Central memory CD4-positive, alpha-beta T cell (primary cell): Measurements from ENCODE around the gene PRAF2.

Experiments used
- DNase-seq: peaks from one replicate; pipeline ENCODE4 v3.0.0; 2022

PRAF2 gene

DNA sequence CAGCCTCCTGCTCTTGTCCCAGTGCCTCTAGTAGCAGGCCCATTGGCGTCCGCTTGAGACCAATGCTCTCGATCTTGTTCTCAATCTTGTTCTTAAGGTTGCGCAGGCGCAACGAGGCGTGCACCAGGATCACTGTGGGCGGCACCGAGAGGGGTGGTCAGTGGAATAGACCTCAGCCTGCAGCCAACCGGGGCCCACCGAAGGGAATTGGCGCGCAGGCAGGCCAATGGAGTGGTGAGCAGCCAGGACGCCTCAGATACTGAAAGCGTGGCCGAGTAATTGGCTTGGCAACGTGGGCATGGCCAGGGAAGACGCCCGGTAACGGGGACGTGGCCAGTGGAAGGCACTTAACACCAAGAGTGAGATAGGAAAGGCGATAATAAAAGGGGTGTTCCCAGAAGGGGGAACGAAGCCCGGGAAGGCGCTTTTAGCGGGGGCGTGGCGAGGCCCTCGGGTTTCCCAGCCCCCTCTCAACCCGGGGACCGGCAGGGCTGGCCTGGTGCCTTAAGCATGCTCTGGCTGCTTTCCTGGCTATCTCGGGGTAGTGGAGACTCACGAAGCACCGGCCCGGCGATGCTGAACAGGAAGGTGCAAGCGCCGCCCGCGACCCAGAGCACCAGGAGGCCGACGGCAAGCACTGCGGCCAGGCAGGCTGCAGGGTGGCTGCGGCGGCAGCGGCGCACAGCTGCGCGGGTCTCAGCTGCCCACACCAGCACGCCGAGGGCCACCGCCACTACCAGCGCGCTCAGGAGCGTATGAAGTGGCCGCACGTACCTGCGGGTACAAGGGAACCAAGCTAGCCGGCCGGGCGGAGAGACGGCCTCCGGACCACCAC is 1.7 kb downstream of the PRAF2 start:
- no peak for DNase-seq

DNA sequence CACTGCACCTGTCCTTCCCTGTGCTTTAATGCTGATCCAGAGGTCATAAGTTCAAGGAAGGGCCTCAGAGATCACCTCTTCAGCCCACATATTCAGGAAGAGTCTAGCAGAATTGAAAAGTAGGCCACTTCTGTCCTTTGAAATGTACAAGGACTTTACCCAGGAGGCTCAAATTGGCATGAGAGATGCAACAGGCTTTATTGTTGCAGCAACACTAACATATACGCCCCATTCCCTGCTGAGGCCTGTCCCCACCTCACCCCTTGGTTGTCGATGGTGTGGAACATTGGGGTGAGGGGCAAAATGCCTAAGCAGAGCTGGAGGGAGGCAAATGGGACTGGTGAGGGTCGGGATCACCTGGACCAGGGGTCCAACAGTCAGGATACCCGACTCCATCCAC is 2.8 kb downstream of the PRAF2 start:
- no peak for DNase-seq

DNA sequence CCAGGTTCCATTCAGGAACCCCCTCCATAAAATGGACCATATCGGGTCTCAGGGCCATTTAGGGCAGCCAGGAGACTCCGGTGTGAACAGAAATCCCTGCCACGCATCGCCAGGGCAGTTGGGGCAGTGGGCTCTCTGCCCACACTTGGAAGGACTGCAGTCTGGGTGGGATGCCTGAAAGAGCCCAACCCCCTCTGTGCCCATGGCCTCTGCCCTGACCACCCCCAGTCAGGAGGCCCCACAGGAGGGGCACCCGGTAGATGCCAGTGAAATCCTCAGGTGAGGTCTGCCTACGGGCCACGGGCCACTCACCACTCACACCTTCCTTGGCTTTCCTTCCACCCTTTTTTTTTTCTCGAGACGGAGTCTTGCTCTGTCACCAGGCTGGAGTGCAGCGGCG is 4.8 kb downstream of the PRAF2 start:
- DNase-seq: no peak

DNA sequence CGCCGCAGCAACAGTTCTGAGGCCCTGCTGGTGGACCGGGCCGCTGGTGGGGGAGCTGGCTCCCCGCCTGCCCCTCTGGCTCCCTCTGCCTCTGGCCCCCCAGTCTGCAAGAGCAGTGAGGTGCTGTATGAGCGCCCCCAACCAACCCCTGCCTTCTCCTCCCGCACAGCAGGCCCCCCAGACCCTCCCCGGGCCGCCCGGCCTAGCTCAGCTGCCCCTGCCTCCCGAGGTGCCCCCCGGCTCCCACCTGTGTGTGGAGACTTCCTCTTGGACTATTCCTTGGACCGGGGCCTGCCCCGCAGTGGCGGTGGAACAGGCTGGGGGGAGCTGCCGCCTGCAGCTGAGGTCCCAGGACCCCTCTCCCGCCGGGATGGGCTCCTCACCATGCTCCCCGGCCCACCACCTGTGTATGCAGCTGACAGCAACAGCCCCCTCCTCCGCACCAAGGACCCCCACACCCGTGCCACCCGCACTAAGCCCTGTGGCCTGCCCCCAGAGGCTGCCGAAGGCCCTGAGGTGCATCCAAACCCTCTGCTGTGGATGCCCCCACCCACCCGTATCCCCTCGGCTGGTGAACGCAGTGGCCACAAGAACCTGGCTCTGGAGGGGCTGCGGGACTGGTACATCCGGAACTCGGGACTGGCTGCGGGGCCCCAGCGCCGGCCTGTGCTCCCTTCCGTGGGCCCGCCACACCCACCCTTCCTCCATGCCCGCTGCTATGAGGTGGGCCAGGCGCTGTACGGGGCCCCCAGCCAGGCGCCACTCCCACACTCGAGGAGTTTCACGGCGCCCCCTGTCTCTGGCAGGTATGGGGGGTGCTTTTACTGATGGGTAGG is 6.3 kb downstream of the PRAF2 start:
- no peak for DNase-seq

DNA sequence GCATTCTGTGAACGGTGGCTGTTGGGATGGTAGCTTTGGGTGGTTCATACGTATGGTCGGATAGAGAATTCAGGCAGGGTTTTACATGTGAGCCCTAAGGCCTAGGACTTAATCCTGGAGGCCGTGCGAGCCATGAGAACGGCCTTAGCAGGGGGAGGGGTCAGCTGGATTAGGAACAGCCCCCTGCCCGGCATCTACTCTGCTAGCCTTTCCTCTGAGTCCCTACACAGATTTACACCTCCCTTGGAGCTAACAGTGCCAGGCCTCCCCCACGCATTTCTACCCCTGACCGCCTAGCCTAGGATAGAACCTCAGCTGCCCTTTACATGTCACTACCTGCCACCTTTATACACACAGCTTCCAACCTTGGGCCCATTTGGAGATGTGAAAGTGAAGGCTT is 7.1 kb downstream of the PRAF2 start:
- DNase-seq: no peak

DNA sequence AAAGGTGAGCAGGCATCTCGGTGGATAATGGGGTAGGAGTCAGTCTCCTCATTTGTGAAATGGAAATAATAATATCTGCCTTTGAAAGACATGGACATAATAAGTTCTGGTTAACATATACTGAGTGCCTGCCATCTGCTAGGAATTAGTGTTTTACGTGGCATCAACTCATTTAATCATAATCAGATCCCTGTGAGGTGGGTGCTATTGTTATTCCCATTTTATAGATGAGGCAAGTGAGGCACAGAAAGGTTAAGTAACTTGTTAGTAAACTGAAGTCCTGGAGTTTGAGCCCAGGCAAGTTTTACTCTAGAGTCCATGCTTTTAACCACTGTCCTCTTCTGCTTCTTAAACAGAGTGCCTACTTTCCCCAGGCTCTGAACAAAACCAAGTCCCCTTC is 7.5 kb downstream of the PRAF2 start:
- no peak for DNase-seq

DNA sequence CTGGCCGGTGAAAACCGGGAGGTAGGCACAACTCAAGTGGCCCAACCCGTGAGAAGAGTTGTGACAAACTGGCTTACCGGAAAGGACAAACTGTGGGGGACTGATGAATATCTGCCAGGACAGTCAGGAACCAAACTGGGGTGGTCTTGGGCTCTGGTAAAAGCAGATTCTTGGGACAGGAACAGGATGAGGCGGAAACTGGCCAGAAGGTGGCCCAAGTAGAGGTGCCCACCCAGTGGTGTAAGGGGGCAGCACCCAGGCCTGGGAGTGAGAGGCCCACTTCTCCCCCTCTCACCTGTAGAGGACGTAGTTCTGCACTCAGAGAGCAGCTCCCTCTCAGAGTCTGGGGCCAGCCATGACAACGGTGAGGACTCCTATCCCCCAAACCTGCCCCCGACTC is 9.1 kb downstream of the PRAF2 start:
- no peak for DNase-seq

DNA sequence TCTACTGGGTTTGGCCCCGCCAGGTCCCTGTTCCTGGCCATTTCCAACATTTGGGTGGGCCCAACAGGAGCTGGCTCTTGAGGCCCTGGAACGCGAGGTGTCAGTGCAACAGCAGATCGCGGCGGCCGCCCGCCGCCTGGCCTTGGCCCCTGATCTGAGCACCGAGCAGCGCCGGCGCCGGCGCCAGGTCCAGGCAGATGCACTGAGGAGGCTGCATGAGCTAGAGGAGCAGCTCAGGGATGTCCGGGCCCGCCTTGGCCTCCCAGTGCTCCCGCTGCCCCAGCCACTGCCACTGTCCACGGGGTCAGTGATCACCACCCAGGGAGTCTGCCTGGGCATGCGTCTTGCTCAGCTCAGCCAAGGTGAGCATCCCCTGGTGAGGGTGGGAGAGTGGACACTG is 9.5 kb downstream of the PRAF2 start:
- no peak for DNase-seq

DNA sequence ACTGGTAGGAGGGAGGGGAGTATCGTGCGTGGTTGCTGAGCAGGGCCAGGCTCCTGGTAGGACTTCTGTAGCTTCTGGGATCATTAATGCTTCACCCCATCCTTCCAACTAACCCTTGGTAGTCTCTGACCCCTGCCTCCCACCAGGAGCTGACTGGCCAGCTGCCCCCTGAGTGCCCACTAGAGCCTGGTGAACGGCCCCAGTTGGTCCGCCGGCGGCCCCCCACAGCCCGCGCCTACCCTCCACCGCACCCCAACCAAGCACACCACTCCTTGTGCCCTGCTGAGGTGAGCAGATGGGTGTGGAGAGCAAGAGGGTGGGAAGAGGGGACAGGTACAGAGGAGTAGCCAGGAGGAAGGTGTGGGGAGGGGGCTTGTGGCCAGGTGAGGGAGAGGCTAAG is 10.1 kb downstream of the PRAF2 start:
- DNase-seq: no peak

DNA sequence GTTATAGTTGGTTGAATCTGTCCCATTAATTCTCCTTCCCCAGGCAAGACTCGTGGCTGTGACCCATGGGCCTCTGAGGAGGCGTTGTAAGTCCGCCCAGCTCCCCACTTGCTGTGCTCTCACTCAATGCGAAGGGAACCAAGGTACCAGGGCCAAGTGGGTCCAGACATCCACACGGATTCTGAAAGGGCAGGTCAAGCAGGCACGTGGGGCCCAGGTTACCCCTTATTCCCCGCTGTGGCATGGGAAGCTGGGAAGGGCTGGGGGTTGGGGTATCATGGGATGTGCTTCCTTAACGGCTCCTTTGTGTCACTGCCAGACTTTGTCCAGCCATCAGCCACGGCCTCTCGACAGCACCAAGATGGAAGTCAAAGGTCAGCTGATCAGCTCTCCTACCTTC is 11.9 kb downstream of the PRAF2 start:
- no peak for DNase-seq

DNA sequence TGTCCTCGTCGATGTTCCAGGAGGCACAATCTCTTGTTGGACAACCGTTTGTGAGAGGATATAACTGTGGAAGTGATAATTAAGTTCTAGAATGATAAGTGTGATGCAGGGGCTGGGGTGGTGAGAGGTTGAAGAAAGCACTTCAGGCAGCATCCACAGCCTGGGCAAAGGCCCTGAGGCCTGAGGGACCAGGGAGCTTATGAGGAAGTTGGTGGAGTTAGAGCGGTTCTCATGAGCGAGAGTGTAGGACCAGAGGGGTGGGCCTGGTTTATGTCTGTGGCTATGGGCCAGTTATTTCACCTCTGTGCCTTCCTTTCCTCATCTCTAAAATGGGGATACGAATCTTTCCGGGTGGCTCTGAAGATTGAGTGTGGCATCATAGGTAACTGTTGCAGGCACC is 12.3 kb downstream of the PRAF2 start:
- no peak for DNase-seq

DNA sequence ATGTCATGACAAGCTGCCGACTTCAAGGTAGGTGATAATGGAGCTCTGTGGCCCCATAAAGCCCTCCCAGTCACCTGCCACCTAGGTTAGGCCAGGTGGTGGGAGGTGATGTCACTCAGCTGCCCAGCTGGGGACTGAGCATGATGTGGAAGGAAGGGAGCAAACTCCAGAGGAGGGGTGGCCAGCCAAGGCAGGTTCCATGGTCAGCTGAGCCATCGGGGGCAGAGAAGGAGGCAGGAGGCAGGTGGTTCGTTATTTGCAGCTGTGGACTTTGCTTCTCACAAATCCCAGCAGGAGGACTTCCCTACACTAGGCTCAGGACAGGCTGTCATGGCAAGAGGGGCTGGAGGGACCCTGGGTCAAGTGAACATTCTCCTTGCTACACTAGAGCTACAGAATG is 12.9 kb downstream of the PRAF2 start:
- no peak for DNase-seq

DNA sequence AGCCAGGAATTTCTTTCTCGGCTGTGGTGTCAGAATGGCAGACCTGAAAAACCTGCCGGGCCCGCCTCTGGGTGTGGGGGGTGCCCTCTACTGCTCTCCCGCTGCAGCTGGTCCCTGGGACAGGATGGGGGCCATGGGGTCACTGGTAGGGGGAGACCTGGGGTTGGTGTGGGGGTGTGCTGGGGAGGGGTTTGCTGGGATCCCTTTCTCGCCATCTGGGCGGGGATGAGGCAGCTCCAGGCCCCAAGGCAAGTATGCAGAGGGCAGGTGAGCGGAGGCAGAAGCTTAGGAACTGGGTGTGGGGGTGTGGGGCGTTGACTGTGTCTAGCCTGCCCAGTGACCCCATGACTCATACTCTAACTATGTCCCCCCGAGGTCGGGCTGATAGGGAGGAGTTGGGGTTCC is 14.1 kb downstream of the PRAF2 start:
- DNase-seq: no peak

DNA sequence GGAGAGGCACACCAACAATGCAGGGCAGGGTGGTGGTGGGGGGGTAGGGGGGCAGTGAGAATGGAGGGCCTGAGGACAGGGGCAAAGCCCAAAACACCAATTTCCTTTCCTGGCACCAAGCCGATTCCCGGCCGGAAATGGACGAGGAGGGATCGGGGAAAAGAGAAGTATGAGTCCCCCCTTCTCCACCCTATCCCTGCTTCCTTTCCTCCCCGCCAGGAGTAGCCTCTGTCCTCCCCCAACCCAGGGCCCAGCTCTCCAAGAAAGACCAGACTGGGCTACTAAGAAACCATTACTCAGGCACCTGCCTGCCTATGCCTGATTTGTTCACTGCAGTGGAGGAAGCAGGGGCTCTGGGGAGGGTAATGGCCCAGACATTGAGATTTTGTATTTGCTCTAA is 14.6 kb downstream of the PRAF2 start:
- DNase-seq: no peak

DNA sequence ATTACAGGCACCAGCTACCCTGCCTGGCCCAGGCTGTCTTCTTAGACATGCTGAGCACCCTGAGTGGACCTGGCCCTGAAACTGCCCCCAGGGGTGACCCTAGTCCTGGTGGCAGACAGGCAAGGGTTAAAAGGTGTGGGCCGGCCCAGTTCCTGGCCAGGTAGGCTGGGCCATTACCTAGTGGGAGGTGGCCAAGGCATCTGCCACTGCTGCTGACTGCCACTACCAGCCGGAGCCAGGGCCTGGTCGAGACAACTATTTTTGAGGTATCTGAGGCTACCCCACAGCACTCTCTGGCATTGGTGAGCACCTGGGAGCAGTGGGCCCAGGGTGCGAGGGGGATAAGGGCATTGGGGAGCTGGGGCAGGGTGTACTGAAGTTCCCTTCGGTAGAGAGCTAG is 15.0 kb downstream of the PRAF2 start, which contains the start of gene CCDC120:
CCDC120 (plus strand) TSS at position 206 of the 400 bp plus-strand sequence. CDS start 3,043 bp downstream, outside the sequence.
- no peak for DNase-seq

DNA sequence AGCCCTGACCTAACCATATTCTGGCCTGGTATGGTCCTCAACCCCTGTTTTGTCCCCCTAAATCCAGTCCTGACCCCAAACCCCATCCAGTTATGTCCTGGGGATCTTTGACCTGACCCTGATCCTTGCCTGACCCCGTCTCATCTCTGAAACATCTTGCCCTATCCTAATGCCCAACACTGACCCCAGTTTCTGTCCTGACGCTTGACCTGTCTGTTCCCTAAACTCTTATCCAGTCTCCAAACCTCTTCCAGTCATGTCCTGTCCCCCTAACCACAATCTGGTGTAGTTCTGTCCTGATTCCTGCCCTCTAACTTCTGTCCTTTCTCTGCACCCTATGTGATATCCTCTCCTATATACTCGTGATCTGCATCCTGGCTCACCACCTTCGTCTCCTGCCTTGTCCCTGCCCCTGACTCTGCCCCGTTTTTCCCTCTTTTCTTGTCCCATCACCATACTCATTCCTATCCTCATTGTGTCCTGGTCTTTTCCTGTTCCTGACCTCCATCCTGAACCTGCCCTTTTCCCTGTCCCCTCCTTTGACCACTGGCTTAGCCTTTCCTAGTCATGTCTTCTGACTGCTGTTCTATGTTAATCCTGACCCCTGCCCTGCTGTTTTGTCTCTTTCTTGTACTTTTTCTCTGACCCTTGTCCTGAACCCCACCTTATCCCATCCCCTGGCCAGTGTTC is 19.6 kb downstream of the PRAF2 start:
- no peak for DNase-seq

DNA sequence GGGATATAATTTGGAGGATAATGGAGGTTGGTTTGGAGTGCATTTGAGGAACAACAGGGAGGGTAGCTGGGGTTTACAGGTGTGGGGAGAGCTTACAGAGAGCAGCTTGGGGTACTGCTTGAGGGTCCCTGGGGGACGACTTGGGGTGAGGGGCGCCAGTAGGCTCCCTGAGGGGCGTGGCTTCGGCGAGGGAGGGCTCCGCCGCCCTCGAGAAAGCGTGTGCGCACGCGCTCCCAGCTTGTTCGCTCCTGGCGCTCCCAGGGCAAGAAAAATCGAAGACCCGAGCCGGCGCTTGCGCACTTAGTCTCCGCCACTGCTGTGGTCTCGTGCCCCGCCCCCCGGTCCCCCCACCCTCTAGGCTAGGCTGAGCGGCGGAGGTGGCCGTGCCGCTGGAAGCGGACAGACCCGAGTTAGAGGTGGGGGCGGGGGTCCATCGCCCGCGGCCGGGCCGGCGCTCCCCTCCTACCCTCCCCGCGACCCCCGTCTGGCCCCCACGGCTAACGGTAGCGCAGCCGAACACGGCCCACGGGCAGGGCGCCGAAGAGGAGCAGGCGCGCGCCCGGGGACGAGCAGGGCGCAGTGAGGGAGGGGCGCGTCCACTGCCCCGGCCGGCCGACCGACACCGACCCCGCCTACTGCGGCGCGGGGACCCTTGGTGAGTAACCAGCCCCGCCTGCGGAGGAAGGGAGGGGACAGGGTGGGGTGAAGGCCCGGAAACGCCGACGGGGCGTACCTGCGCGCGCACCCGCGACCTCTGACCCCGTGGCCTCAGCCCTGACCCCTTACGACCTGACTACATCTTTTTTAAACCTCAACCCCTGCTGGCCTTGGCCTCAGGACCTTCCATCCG is 20.4 kb downstream of the PRAF2 start:
- DNase-seq: peak; percentile 45

DNA sequence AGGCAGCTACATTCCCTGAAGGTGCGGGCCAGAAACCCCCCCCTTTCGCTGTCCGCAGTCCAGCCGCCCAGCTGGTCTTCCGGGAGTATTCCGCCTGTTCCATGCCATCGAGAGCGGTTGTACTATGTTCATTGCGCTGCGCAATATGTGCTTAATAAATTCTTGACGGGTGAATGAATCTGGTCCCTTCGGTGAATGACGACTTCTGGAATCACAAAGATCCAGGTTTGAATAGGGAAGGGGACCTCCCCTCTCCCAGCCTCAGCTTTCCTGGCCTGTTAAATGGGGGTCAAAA is 29.9 kb downstream of the PRAF2 start:
- DNase-seq: no peak

DNA sequence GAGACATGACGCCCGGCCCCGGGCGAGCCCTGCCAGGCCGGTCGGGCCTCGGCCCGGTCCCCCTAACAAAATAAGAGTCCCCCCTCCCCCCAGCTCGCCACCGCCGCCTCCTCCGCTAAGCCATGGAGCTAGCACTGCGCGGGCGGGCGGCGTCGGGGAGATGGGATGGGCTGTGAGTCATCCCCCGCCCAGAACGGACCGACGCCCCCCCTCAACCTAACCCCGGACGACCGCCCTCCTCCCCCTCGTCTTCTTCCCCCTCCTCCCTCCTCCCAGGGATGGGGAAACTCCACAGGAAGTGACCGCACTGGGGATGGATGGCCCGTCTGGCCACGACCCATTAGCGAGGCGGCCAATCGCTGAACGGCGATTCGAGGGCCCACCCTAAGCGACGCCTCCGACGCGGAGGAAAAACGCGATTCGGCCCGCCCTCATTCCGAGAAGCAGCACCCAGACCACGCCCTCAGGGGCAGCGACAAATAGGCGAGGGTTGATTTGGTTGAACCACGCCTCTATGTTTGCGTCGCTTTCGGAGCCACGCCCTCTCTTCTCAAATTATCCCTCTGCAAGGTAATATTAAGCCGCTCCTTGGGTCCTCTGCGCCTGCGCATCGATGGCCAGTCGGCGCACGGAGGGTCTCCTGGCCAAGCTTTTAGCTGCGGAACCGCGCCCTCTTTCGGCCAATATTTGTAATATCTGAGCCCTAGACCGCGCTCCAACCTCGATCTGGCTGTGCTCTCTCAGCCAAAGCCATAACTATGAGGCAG is 30.4 kb downstream of the PRAF2 start, which contains the start of gene TFE3:
TFE3 (minus strand) TSS at position 138 of the 767 bp plus-strand sequence; CDS start at position 7, 131 bp downstream.
- peak; percentile 96 for DNase-seq

DNA sequence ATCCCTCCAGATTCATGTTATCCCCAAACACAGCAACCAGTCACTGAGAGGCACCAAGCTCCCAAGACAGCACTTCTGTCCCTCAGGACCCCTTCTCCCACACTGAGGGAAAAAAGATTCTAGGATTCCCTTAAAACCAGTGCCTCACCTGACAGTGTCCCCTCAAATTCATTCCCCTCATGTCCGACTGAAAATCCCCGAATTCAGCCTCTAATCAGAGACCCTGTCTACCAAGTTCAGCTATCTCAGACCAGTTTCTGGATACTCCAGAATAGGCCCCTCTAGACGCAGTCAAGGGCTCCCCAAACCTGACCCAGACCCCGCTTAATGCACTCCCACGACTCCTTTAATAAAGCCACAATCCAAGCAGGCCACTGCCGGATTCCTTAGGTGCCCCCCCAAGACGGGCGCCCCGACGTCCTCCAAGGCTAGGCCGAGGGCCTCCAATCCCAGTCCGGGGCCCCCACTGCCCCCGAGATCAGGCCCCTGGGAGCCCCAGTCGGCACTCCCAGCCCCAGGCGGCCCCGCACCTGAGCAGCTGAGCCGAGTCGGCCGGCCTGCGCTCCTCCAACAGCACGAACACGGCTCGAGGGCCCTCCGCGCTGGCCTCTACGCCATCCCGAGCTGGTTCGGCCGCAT is 31.1 kb downstream of the PRAF2 start:
- DNase-seq: no peak
